NCI-H2107 (cell line): Measurements from ENCODE around the gene APBB2.

Experiments used
- DNase-seq: peaks from one replicate; lab custom pipeline; 2025; lab: John Stamatoyannopoulos, UW

APBB2 gene

DNA sequence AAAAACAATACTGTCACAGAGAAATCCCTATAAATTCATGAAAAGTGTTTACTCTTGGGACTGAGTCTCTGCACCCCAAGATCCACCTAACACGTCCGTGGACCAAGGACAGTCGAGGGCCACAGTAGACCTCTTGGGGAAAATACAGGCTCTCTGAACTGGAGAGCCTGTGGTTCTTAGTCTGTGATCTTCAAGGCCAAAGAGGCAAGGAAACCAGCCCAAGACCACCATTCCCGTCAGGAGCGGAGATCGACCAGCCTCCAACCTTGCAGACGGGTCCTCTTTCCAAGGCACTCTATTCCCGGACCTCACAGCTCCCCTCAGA is 1.6 kb upstream of the APBB2 start:
- no peak for DNase-seq

DNA sequence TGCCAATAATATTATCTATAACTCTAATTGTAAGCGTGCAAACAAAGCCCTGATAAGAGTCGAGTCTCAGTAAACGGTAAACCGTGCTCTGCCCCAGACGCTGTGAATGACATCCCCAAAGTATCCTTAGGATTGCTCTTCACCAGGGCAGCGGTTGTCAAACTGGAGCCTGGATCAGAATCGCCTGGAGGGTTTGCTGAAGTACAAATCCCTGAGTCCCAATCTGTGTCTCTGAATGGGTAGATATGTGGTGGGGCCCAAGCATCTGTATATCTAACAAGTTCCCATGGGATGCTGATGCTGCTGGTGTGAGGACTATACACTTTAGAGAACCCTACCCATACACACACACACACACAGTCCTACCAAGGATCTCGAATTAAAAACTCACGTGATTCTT is 813 bp upstream of the APBB2 start:
- DNase-seq: no peak

DNA sequence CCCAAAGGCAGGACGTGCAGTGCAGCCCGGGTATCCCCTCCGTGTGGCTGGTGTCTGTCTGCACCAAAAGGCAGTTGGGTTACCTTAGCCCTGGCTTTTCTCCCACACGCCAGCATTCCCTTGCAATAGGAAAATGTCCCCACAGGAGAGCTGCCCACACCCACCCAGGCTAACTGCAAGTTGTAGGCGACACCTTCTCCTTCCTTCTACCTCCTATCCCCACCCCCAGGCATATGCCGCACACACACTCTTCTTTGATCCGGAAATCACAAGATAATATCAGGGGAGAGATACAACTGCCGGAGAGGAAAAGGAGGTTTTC is 444 bp upstream of the APBB2 start:
- DNase-seq: no peak

DNA sequence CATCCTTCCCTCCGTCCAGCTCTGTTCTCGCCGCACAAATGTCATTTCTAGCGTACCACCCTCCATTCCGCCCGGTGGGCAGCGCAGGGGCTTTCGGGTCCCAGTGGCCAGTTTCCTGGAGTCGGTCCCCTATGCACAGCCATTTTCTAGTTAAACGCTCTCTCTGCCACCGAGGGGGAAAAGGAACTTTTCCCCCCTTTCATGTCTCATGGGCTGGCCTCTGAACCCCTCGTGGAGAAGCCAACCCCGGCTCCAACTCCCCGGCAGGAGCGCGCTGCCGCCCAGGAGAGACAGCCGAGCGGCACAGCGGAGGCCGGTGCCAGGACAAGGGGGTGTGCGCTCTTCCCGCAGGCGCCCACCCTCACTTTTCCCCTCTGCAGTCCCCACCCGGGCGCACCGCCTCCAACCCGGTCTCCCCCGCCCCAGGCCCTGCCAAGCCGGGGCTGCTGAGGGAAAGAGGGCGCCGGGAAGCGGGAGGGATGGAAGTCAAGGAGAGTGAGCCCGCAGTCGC is 662 bp downstream of the APBB2 start:
- no peak for DNase-seq

DNA sequence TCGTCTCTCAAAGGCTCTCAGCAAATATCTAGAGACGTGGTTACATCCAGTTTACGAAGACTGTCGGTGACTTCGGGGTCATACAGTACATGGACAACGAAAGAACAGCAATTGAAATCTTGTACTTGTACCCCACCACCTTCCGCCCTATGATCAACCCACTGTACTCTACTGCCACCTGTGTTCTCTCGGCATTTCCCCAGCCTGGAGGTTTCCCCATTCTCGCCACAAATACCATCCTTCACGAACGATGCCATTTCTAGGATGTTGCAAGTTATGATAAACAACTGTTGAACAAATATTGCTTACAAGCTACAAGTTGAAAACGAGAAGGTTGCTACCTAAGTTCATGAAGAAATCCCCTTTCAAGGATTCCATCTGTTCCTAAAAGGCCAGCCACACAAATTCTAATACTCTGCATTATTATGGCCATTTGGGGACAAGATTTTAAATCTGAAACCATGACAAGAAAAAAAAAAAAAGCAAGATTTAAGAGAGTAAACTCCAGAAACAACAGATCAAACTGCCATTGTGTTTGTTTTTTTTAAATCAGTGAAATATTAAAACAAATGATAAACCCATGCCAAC is 1.6 kb downstream of the APBB2 start:
- DNase-seq: peak; percentile 6

DNA sequence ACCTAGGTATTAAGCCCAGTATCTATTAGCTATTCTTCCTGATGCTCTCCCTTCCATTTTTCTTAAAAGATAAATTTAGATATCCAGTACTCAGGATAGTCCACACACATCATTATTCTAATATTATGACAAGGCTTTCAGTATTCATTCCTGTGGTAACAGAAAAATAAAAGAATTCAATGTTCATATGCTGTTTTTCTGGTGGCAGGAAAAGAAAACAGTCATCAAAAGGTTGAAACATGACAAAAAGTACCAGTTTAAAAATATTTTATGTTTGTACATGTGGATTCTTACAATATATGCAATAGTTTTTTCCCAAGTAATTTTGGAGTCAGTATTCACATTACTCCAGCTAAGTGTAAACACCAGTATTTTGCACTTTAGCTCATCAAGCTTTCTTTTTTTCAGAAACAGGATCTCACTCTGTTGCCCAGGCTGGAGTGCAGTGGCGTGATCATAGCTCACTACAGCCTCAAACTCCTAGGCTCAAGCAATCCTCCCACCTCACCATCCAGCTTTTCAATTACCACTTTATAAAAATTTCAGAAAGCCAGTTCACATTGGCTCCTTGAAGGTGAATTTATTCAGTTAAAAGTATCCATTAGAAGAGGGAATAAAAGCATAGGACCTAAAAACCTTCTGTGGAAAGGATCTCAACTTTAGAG is 2.3 kb downstream of the APBB2 start:
- no peak for DNase-seq

DNA sequence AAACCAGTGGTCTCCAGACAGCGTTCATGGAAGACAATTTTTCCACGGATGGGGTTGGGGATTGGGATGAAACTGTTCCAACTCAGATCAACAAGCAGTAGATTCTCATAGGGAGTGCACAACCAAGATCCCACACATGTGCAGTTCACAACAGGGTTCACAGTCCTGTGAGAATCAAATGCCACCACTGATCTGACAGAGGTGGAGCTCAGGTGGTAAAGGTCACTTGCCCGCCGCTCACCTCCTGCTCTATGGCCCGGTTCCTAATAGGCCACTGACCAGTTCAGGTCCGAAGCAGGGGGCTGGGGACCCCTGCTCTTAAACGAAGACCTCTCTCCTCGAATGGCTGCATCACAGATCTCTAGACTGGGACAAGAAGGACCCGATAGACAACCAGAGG is 4.4 kb downstream of the APBB2 start:
- DNase-seq: no peak

DNA sequence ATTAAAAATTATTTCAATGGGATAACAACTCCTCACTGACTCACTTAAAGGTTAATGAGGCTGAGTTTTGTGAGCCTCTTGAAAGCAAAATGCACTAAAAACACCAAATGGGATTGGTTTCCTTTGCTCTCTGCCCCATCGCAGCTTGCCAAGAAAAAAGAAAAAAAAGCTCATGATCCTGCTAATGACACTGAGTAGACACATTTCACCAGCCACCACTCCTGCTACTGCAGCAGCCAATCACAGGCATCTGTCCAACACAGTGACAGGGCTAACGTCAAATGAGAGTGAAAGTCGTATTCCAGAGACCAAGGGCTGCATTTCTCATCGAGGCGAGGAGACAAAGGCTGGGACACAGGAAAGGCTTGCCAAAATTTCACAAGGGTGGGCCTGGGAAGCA is 5.2 kb downstream of the APBB2 start:
- no peak for DNase-seq

DNA sequence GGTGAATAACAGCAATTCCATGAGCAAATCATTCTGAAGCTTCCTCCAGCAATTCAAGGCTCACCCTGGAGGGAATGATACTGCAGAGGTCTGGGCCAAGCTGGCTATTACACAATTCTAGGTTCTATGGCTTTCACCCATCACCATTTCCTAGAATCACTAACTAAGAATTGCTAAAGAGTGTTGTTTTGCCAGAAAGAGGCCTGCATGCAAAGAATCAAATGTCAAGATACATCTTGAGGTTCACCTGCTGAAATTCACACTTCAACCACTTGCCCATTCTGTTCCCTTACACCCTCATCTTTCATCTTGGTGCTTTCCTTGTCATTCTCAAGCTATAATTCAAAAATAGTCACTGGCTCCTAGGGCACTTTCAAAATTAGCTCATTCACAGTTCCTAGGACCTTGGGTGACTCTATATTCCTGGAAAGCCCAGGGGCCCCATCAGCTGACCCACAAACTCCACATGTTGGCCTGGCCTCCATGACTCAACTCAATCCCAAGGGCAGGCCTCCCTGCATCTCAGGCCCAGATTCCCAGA is 7.0 kb downstream of the APBB2 start:
- no peak for DNase-seq

DNA sequence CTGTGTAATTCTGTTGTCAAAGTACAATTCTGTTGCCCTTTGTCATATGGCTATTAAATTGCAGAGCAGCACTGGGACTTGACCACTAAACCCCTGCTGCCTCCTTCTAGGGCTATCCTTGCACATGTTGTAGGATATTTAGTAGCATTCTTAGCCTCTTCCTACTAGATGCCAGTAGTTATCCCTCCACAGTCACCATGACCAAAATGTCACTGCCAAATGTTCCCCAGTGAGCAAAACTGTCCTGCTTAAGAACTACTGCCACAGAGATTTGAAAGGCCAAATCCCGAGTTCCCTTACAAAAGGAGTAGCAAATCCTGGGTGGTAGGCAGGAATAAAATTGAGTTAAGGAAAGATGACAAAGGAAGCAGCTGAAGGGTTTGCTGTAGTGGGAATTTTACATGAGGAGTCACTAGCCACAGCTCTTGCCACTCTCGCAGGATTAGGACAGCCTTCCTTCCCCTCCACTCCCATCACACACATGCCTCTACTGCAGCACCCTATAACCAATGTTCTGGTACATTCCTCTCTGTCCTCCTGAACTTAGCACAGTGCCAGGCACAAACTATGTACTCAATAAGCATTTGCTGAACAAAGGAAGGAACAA is 8.4 kb downstream of the APBB2 start:
- DNase-seq: no peak

DNA sequence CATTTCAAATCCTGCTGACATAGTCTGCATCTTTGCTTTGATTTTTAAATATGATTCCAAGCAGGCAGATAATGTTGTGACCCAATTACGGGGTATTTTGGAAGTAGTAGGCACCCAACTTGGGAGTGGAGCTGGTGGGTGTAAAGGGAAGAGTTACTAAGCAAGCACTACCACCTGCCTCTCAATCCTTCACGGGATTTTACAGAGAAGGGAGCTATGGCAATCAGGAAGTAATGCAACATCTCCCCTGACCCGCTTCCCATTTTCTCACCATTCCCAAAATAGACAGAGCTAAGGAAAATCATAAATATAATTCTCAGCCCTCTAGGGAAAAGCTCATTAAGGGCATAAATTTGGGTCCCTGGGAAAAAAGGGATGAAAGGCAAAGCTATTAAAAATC is 9.2 kb downstream of the APBB2 start:
- DNase-seq: no peak

DNA sequence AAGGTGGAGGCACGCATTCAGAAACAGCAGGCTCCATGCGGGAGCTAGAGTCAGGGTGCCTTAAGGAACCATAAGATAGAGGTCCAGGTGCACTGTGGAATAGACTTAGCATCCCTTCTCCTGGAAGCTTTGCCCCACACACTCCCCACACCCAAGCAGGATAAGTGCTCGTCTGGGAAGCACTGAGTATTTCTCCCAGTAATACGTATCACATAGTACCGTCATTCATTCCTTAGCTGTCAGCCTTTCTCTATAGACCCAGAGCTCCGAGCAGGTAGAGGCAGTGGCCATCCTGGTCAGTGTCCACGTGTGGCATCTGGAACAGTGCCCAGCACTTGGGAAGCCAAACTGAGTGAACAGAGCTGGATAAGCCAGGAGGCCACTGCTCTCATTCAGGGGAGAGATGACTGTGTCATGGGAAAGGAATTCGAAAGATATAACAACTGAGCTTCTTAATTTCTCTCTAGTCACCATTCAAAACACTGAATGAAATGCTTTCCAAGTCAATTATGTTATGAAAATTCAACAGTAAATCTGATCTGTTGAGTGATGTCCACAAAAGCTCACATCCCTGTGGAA is 9.9 kb downstream of the APBB2 start:
- no peak for DNase-seq

DNA sequence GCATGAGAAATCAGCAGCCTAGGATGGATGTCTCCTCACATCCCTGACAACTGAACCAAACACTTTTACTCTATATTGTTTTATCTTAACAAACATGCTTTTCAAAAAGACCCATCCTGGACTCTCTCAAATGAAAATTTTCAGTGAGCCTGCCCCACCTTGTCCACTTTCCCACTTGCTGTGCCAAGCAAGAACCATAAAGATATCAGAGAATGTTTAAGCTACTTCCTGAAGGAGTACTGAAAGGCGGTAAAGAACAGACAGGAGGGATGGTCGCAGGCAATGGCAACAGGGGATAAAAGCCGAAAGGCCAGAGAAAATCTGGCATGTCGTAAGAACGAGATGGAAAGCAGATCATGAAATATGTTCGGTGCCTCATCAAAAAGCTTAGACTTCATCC is 10.5 kb downstream of the APBB2 start:
- no peak for DNase-seq

DNA sequence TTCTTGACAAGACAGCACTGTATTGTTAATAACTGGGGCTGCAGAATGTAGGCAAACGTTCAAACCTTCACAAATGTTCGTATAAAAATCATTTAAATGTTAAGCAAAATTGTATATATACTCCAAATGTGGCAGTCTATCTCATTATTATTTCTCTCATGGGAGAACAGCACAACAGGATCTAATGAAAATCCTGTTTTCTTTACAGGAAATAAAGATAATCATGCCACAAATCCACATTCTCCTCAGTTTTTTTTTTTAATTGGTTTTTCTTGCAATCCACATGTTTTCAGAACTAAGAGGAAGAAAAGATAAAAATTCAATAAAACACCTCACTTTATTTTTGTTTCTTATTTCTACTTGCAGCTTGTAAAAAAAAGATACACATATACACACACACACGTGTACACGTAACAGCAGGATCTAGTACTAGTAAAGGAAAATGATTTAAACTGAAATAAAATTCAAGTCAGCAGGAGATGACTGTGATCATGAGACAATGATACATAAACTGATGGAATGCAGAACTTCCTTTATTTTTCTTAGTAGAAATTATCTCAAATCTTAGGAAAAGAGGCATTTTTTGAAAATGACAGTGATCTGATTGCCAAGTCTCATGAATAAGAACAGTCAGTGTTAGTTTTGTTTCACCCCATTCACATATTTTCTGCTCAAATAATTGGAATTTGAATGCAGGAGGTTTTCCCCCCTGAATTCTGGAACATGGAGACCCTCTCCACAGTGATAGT is 11.3 kb downstream of the APBB2 start:
- DNase-seq: no peak

DNA sequence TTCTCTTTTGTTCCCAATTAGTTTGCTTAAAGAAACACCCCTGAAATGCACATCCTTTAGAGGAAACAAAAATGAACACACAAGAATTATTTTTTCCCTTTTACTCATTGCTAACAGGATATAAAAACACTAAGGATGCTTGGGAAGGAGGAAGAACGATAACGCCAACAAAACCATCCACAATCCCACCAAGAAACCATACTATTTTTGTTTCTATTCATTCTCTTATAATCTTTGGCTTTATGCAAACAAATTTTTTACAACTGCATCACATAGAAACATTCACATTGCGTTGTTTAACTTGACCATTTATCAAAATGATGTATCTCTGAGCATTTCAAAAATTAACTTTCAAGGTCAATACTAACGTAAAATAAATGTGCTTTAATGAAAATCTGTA is 12.0 kb downstream of the APBB2 start:
- DNase-seq: no peak

DNA sequence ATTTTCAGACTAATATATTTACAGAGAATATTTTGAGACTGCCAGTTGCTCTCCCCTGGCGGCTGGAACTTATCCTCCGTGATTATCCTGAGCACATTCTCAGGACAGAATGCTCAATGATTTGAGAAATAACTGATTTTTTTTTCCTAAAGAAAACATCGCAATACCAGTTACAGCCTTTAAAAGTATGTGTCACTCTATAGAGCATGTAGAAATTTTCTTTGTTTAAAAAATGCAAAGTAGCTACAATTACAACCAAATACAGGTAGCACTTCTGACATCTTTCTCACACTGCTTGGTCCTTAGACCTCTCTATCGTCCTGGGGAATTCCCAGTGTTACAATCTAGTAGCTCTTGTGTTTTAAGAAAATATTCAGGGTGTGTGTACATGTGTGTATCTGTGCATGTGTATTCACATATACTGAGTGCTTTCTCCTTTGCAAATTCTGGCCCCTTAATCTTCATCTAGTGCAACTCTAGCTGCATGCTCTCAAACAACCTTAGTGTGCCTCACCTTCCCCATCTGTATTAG is 13.8 kb downstream of the APBB2 start:
- no peak for DNase-seq

DNA sequence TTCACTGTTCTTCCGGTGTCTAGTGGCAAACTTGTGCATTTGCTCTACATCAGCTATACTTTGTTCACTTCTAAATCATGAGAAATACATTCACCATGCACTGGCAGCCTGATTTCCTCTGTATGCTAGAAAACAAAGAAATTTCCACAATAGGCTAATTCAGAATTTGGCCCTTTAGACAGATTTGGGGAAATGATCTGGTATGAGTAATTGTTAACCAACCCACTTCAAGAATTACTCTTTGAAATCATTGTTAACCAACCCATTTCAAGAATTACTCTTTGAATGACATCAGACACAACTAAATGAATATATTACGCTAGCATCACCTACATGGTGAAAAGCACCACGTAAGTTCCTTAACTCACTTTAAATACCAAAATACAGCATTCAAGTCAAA is 14.6 kb downstream of the APBB2 start:
- no peak for DNase-seq

DNA sequence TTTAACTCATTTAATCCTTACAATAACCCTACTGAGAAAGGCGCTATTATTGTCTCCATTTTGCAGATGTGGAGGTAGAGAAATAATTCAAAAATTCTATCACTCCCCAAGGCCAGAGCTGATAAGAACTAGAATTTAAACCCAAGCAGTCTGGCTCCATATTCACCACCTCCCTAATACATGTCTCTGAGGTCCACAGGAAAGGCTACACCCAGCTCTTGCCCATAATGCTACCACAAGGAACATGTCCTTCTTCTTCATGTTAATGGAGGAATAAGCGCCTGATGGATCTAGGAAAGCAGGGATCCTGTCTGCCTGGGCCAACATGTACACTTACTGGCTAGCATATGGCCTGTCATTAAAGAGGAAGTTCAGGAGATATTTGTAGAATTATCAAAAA is 16.3 kb downstream of the APBB2 start:
- DNase-seq: no peak

DNA sequence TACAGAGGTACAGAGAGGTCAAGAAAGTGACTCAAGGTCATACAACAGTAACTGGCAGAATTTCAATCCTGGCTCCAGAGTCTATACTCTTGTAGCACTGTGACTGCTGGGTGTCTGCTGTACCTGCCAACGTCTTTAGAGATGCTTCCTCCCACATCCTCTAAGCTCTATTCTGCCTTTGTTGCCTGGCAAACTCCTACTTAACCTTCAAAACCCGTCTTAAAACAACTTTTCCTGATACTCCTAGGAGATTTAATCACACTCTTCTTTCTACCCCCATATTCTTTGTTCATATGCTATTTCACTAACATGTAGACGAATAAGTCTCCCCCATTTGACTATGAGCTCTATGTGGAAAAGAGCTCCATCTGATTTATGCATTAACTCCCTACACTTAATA is 16.8 kb downstream of the APBB2 start:
- no peak for DNase-seq

DNA sequence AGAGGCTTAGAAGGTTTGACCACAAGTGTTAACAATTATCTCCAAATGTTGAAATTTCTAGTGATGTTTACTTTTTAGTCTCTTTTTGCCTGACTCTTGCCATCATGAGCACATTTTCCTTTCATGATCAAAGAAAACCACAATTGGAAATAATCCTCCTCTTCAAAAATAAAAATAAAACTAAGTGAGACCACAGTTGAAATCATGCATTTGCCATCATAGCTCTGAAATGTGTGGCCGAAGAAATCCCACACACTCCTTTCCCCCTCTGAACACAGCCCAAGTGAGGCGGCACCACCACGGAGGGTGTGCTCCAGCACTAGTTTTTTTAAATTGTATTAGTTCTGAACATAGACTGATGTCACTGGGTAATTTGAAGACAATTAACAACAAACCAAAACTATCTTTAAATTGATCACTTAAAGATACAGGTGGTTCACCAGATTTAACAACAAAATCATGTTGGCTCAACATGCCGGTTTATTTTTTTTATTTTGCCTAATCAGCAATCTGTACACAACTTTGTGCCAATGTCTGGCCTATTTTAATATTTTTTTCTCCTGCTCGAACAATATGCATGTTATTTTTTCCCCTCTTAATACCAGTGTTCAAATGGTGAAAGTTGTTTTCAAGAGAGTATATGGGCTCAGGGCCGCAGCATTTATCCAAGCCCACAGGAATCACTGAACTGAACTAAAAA is 17.6 kb downstream of the APBB2 start:
- DNase-seq: no peak

DNA sequence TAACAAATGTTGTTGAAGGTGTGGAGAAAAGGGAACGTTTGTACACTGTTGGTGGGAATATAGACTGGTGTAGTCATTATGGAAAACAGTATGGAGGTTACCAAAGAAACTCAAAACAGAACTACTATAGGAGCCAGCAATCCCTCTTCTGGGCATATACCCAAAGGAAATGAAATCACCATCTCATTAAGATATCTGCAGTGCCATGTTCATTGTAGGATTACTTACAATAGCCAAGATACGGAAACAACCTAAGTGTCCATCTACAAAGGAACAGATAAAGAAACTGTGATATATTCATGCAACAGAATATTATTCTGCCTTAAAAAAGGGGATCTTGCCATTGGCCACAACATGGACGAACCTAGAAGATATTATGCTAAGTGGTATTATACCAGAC is 22.2 kb downstream of the APBB2 start:
- no peak for DNase-seq

DNA sequence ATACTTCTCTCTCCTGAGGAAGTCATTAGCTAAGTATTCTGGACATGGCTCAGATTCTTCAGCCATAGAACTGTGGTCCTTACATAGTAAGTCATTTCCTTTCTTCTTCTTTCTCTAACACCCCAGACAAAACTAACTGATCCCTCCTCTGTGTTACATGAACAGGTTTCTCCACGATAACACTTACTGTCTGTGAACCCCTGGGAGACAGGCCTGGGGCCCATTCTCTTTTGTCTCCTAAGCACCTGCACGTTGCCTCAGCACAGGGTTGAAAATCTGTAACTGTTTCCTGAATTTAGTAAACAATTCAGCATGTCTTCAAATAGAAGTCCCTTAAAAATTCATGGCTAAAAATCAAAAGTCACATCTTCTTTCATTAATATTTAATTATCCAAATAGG is 24.7 kb downstream of the APBB2 start:
- DNase-seq: no peak
